Neural cell (in vitro differentiated cells): ENCODE measurements around the gene CHD8. TPM values are rescaled to one million over a fixed set of nuclear protein-coding genes. Genes with fewer than 3 reads are reported as not detected.
"Not testable (repeated sequence)": the region's sequence is repeated elsewhere in the genome, so short reads cannot be mapped to it uniquely, and the experiment has no call there.

Experiments
- H2AFZ ChIP-seq: fragments of 200-600, 300-800 bp; sonication (generic), shearing (Covaris generic); 2 replicates; pipeline ENCODE4 v1.6.0; 2014; ENCODE audit warnings: low read depth, mild to moderate bottlenecking, antibody characterized with exemption, low read length, moderate library complexity
- H3F3A ChIP-seq: fragments of 200-600 bp; shearing (Covaris generic); 2 replicates; pipeline ENCODE4 v1.6.1; 2016; ENCODE audit warnings: mild to moderate bottlenecking, moderate library complexity, mixed read lengths, antibody characterized with exemption, low read length; ENCODE audit not compliant: insufficient read depth, poor library complexity, severe bottlenecking
- H3K27ac ChIP-seq: fragments of 200-600, 300-800 bp; sonication (generic), shearing (Covaris generic); 2 replicates; pipeline ENCODE4 v1.5.1; 2014; ENCODE audit warnings: mild to moderate bottlenecking, low read length, moderate library complexity
- H3K27me3 ChIP-seq: fragments of 300-800, 200-600 bp; sonication (generic), shearing (Covaris generic); 2 replicates; pipeline ENCODE4 v1.6.0; 2014; ENCODE audit warnings: mild to moderate bottlenecking, low read depth, low read length, moderate library complexity; ENCODE audit not compliant: insufficient read depth
- H3K36me3 ChIP-seq: fragments of 300-800, 200-600 bp; sonication (generic), shearing (Covaris generic); 2 replicates; pipeline ENCODE4 v1.5.1; 2014; ENCODE audit warnings: mild to moderate bottlenecking, antibody characterized with exemption, low read length, moderate library complexity; ENCODE audit not compliant: insufficient read depth
- H3K4me2 ChIP-seq: fragments of 300-800, 200-600 bp; sonication (generic), shearing (Covaris generic); 2 replicates; pipeline ENCODE4 v1.6.0; 2014; ENCODE audit warnings: mild to moderate bottlenecking, low read length
- H3K4me3 ChIP-seq: fragments of 300-800, 200-600 bp; sonication (generic), shearing (Covaris generic); 2 replicates; pipeline ENCODE4 v1.5.1; 2014; ENCODE audit warnings: mild to moderate bottlenecking, low read length, moderate library complexity
- H3K79me2 ChIP-seq: fragments of 200-600 bp; shearing (Covaris generic); replicated peaks from 2 replicates; pipeline ENCODE4 v1.6.0; 2014; ENCODE audit warnings: mild to moderate bottlenecking, low read length, moderate library complexity; ENCODE audit not compliant: insufficient read depth
- H3K9ac ChIP-seq: fragments of 300-800, 200-600 bp; sonication (generic), shearing (Covaris generic); 2 replicates; pipeline ENCODE4 v1.6.1; 2016; ENCODE audit warnings: mild to moderate bottlenecking, low read length, mixed read lengths
- H3K9me2 ChIP-seq: fragments of 200-600 bp; shearing (Covaris generic); 2 replicates; pipeline ENCODE4 v1.6.1; 2016; ENCODE audit warnings: mild to moderate bottlenecking, low read length, mixed read lengths; ENCODE audit not compliant: insufficient read depth
- H3K9me3 ChIP-seq: fragments of 200-600, 300-800 bp; sonication (generic), shearing (Covaris generic); 2 replicates; pipeline ENCODE4 v1.6.1; 2016; ENCODE audit warnings: mild to moderate bottlenecking, mixed run types, low read length, moderate library complexity, mixed read lengths
- H4K20me1 ChIP-seq: fragments of 200-600 bp; shearing (Covaris generic); 2 replicates; pipeline ENCODE4 v1.6.1; 2016; ENCODE audit warnings: mild to moderate bottlenecking, mixed run types; ENCODE audit not compliant: insufficient read depth
- CTCF ChIP-seq: fragments of 450-650 bp; IDR thresholded peaks from 2 replicates; pipeline ENCODE4 v1.5.1; 2014; ENCODE audit warnings: antibody characterized with exemption, mild to moderate bottlenecking, moderate library complexity; ENCODE audit not compliant: poor library complexity, severe bottlenecking
- EP300 ChIP-seq: fragments of 450-650 bp; conservative IDR thresholded peaks from 2 replicates; pipeline ENCODE4 v1.6.1; 2014; ENCODE audit warnings: antibody characterized with exemption, mild to moderate bottlenecking, moderate library complexity; ENCODE audit not compliant: poor library complexity, severe bottlenecking
- MXI1 ChIP-seq: fragments of 450-650 bp; conservative IDR thresholded peaks from 2 replicates; pipeline ENCODE4 v1.6.1; 2014; ENCODE audit warnings: antibody characterized with exemption, mild to moderate bottlenecking; ENCODE audit not compliant: poor library complexity, severe bottlenecking
- POLR2AphosphoS5 ChIP-seq: IDR thresholded peaks from 2 replicates; pipeline ENCODE4 v1.6.1; 2012
- RAD21 ChIP-seq: fragments of 450-650 bp; conservative IDR thresholded peaks from 2 replicates; pipeline ENCODE4 v1.6.1; 2014; ENCODE audit warnings: antibody characterized with exemption, mild to moderate bottlenecking, moderate library complexity
- SMC3 ChIP-seq: fragments of 450-650 bp; conservative IDR thresholded peaks from 2 replicates; pipeline ENCODE4 v1.6.1; 2014; ENCODE audit warnings: antibody characterized with exemption, mild to moderate bottlenecking, moderate library complexity; ENCODE audit not compliant: poor library complexity
- polyA plus RNA-seq: library from polyadenylated mRNA; depleted of rRNA; stranded (reverse); fragments of >200 nt; gene quantifications from 2 replicates; pipeline ENCODE4 v1.2.3, GENCODE V29; 2014
- TF ChIP-seq, protein P1 (sequence below): IDR thresholded peaks from 2 replicates; pipeline ENCODE4 v1.6.1; 2012; ENCODE audit warnings: borderline replicate concordance

CHD8 gene
- polyA plus RNA-seq, 1 donor from 2014 or later = 44.1 TPM

DNA sequence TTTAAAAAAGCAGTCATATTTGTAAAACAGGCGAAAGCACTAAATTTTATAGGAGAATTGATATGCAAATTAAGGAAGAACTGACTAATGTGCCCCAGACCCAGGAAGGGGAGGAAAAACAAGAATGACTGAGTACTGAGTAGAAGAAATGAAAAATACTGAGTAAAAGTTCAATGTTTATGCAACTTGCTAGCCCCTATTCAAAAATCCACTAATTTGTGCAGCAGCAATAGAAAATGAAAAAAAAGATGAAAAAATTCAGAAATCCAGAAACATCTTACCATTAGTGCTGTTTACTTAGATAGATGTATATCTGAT, 6.1 kb downstream of the CHD8 start:
- no peaks in the 10 kb centered on the region for H3K27me3 ChIP-seq
- no peaks in the 10 kb centered on the region for H3F3A ChIP-seq
- H3K4me2 ChIP-seq = no peak overlapping the region
- no peaks in the 10 kb centered on the region for H3K9me3 ChIP-seq
- H3K27ac ChIP-seq = no peak overlapping the region
- H3K4me3 ChIP-seq = no peak overlapping the region
- peaks cover 80% of the 10 kb centered on the region for H3K79me2 ChIP-seq
- TF ChIP-seq RAD21 (no peak), SMC3 (no peak), MXI1 (no peak)
- TF ChIP-seq, protein P1, sequence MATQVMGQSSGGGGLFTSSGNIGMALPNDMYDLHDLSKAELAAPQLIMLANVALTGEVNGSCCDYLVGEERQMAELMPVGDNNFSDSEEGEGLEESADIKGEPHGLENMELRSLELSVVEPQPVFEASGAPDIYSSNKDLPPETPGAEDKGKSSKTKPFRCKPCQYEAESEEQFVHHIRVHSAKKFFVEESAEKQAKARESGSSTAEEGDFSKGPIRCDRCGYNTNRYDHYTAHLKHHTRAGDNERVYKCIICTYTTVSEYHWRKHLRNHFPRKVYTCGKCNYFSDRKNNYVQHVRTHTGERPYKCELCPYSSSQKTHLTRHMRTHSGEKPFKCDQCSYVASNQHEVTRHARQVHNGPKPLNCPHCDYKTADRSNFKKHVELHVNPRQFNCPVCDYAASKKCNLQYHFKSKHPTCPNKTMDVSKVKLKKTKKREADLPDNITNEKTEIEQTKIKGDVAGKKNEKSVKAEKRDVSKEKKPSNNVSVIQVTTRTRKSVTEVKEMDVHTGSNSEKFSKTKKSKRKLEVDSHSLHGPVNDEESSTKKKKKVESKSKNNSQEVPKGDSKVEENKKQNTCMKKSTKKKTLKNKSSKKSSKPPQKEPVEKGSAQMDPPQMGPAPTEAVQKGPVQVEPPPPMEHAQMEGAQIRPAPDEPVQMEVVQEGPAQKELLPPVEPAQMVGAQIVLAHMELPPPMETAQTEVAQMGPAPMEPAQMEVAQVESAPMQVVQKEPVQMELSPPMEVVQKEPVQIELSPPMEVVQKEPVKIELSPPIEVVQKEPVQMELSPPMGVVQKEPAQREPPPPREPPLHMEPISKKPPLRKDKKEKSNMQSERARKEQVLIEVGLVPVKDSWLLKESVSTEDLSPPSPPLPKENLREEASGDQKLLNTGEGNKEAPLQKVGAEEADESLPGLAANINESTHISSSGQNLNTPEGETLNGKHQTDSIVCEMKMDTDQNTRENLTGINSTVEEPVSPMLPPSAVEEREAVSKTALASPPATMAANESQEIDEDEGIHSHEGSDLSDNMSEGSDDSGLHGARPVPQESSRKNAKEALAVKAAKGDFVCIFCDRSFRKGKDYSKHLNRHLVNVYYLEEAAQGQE = no peak
- no peaks in the 10 kb centered on the region for H4K20me1 ChIP-seq
- no peaks in the 10 kb centered on the region for H3K36me3 ChIP-seq
- no peak overlapping the region for H2AFZ ChIP-seq
- H3K9ac ChIP-seq = no peak overlapping the region
- H3K9me2 ChIP-seq = no peaks in the 10 kb centered on the region

- H3K4me3 ChIP-seq, H3F3A ChIP-seq, H3K9ac ChIP-seq, H3K4me2 ChIP-seq, H2AFZ ChIP-seq, H3K36me3 ChIP-seq, H3K9me3 ChIP-seq, H3K9me2 ChIP-seq, H3K27me3 ChIP-seq, H3K27ac ChIP-seq, H4K20me1 ChIP-seq: not testable (repeated sequence)
- peaks cover 55% of the 10 kb centered on the region for H3K79me2 ChIP-seq
These were observed 13.3 kb downstream of the CHD8 start for GRCh38 chr14:21442657-21443056.

GRCh38 chr14:21440859-21441258, 15.1 kb downstream of the CHD8 start:
- H2AFZ ChIP-seq = no peak overlapping the region
- no peaks in the 10 kb centered on the region for H3K9me2 ChIP-seq
- H3K27me3 ChIP-seq = no peaks in the 10 kb centered on the region
- H3K4me2 ChIP-seq = no peak overlapping the region
- TF ChIP-seq MXI1 = no peak
- no peak for TF ChIP-seq CTCF
- TF ChIP-seq SMC3 = no peak
- TF ChIP-seq POLR2AphosphoS5 = no peak
- no peak for TF ChIP-seq EP300
- no peaks in the 10 kb centered on the region for H3F3A ChIP-seq
- no peak overlapping the region for H3K27ac ChIP-seq
- H3K36me3 ChIP-seq = no peaks in the 10 kb centered on the region
- H3K4me3 ChIP-seq = no peak overlapping the region
- no peaks in the 10 kb centered on the region for H3K9me3 ChIP-seq
- H3K79me2 ChIP-seq = peaks cover 55% of the 10 kb centered on the region
- H4K20me1 ChIP-seq = no peaks in the 10 kb centered on the region
- no peak overlapping the region for H3K9ac ChIP-seq
